Trophoblast cell (in vitro differentiated cells and primary cell): ENCODE results near the gene SLC50A1.
A peak's percentile ranks its signal among the peaks of the same experiment; 100 is the strongest.

Experiments
- DNase-seq, 2 donors: peaks; one replicate each; pipeline ENCODE4 v3.0.0-alpha.2; 2016
- H2AFZ ChIP-seq: 2 replicates; pipeline ENCODE4 v1.6.1; 2013; ENCODE audit warnings: low read length, moderate library complexity, mild to moderate bottlenecking; ENCODE audit not compliant: insufficient read depth, poor library complexity
- H2AK5ac ChIP-seq: 2 replicates; pipeline ENCODE4 v1.6.1; 2013; ENCODE audit warnings: mild to moderate bottlenecking, low read length
- H2BK120ac ChIP-seq: 2 replicates; pipeline ENCODE4 v1.6.1; 2013; ENCODE audit warnings: low read length, mild to moderate bottlenecking, moderate library complexity; ENCODE audit not compliant: insufficient read depth, poor library complexity
- H2BK12ac ChIP-seq: 2 replicates; pipeline ENCODE4 v1.6.1; 2013; ENCODE audit warnings: mild to moderate bottlenecking, low read length, moderate library complexity
- H2BK5ac ChIP-seq: 2 replicates; pipeline ENCODE4 v1.6.1; 2013; ENCODE audit warnings: low read length, low read depth, moderate library complexity, mild to moderate bottlenecking; ENCODE audit not compliant: poor library complexity
- H3K14ac ChIP-seq: 2 replicates; pipeline ENCODE4 v1.6.1; 2013; ENCODE audit warnings: mild to moderate bottlenecking, low read length
- H3K18ac ChIP-seq: 2 replicates; pipeline ENCODE4 v1.6.1; 2013; ENCODE audit warnings: mild to moderate bottlenecking, low read length
- H3K23ac ChIP-seq: 2 replicates; pipeline ENCODE4 v1.6.1; 2013; ENCODE audit warnings: low read length
- H3K27ac ChIP-seq: 2 replicates; pipeline ENCODE4 v1.5.1; 2013; ENCODE audit warnings: low read depth, mild to moderate bottlenecking, inconsistent platforms, low read length, moderate library complexity
- H3K27me3 ChIP-seq: 2 replicates; pipeline ENCODE4 v1.6.1; 2013; ENCODE audit warnings: inconsistent platforms, mild to moderate bottlenecking, low read length, moderate library complexity; ENCODE audit not compliant: insufficient read depth
- H3K36me3 ChIP-seq, 2 experiments: 1 replicate in 1 of 2; 2 replicates in 1 of 2; pipeline ENCODE4 v1.6.1; 2013; ENCODE audit warnings: low read length in 2 of 2, mild to moderate bottlenecking in 2 of 2, moderate library complexity in 1 of 2; ENCODE audit not compliant: insufficient read depth in 2 of 2, control insufficient read depth in 1 of 2
- H3K4ac ChIP-seq: 2 replicates; pipeline ENCODE4 v1.6.1; 2013; ENCODE audit warnings: low read depth, mild to moderate bottlenecking, low read length, moderate library complexity
- H3K4me1 ChIP-seq, 2 experiments: 1 replicate in 1 of 2; 2 replicates in 1 of 2; pipeline ENCODE4 v1.6.1; 2013; ENCODE audit warnings: low read length in 2 of 2, mild to moderate bottlenecking in 2 of 2, moderate library complexity in 1 of 2; ENCODE audit not compliant: insufficient read depth in 2 of 2, control insufficient read depth in 1 of 2
- H3K4me2 ChIP-seq: 2 replicates; pipeline ENCODE4 v1.6.1; 2013; ENCODE audit warnings: inconsistent platforms, mild to moderate bottlenecking, low read length, moderate library complexity
- H3K4me3 ChIP-seq: 2 replicates; pipeline ENCODE4 v1.5.1; 2013; ENCODE audit warnings: mild to moderate bottlenecking, low read depth, low read length, inconsistent platforms
- H3K79me1 ChIP-seq: one replicate; pipeline ENCODE4 v1.6.1; 2013; ENCODE audit warnings: low read length
- H3K79me2 ChIP-seq: 2 replicates; pipeline ENCODE4 v1.6.1; 2013; ENCODE audit warnings: low read length, mild to moderate bottlenecking; ENCODE audit not compliant: control insufficient read depth, insufficient read depth, poor library complexity
- H3K9ac ChIP-seq: 2 replicates; pipeline ENCODE4 v1.6.1; 2013; ENCODE audit warnings: mild to moderate bottlenecking, low read length
- H3K9me3 ChIP-seq: 2 replicates; pipeline ENCODE4 v1.6.1; 2013; ENCODE audit warnings: low read depth, mild to moderate bottlenecking, control low read depth, inconsistent platforms, low read length; ENCODE audit not compliant: insufficient read depth
- H4K12ac ChIP-seq: 2 replicates; pipeline ENCODE4 v1.6.1; 2013; ENCODE audit warnings: low read depth, mild to moderate bottlenecking, low read length, moderate library complexity
- H4K8ac ChIP-seq: 2 replicates; pipeline ENCODE4 v1.6.1; 2013; ENCODE audit warnings: low read depth, mild to moderate bottlenecking, low read length, moderate library complexity
- H4K91ac ChIP-seq: one replicate; pipeline ENCODE4 v1.6.1; 2013; ENCODE audit warnings: low read depth, mild to moderate bottlenecking, low read length, moderate library complexity
- WGBS: extraction: QIAGEN DNeasy Blood & Tissue Kit; methylation state at CpG from one replicate; pipeline ENCODE4 v1.1.7; 2013; ENCODE audit warnings: missing lambda C conversion rate; ENCODE audit not compliant: insufficient read length, insufficient coverage; ENCODE audit errors: extremely low coverage; 5-methylcytosine and 5-hydroxymethylcytosine counted together

SLC50A1 gene

GRCh38 chr1:155169541-155169940 lies 33.9 kb downstream of the SLC50A1 start:
- H2AK5ac ChIP-seq = no peak overlapping the region
- H3K36me3 ChIP-seq = peaks cover 8 to 14% of the 10 kb centered on the region in 2 experiments
- no peaks in the 10 kb centered on the region for H3K27me3 ChIP-seq
- no peak overlapping the region for H4K12ac ChIP-seq
- no peak overlapping the region for H3K9ac ChIP-seq
- no peak overlapping the region for H2BK12ac ChIP-seq
- no peak overlapping the region for H2BK5ac ChIP-seq
- no peak overlapping the region for H3K23ac ChIP-seq
- H3K9me3 ChIP-seq = no peaks in the 10 kb centered on the region
- no peak overlapping the region for H4K8ac ChIP-seq
- H3K4me2 ChIP-seq = no peak overlapping the region
- H4K91ac ChIP-seq = no peak overlapping the region
- H3K79me1 ChIP-seq = peaks cover 5% of the 10 kb centered on the region
- WGBS = no CpG with 5 or more reads among the region's 5 CpGs
- H2AFZ ChIP-seq = no peak overlapping the region
- DNase-seq = no peak
- no peak overlapping the region for H2BK120ac ChIP-seq
- no peak overlapping the region for H3K4me3 ChIP-seq
- peaks cover 7 to 22% of the 10 kb centered on the region in 2 experiments for H3K4me1 ChIP-seq
- peaks cover 5% of the 10 kb centered on the region for H3K79me2 ChIP-seq
- no peak overlapping the region for H3K14ac ChIP-seq
- no peak overlapping the region for H3K27ac ChIP-seq
- H3K18ac ChIP-seq = no peak overlapping the region
- H3K4ac ChIP-seq = no peak overlapping the region

GRCh38 chr1:155170101-155170785 lies 34.6 kb downstream of the SLC50A1 start:
- Histone ChIP-seq H3K79me2 (peaks cover 5% of the 10 kb centered on the region), H3K79me1 (peaks cover 5% of the 10 kb centered on the region), H3K18ac (no peak overlapping the region), H2BK120ac (no peak overlapping the region), H3K9me3 (no peaks in the 10 kb centered on the region), H3K4me1 (peaks cover 7 to 22% of the 10 kb centered on the region in 2 experiments), H2BK5ac (no peak overlapping the region), H3K23ac (no peak overlapping the region), H2AFZ (no peak overlapping the region), H3K4me3 (no peak overlapping the region), H3K4me2 (no peak overlapping the region), H3K36me3 (peaks cover 8 to 14% of the 10 kb centered on the region in 2 experiments), H3K9ac (no peak overlapping the region), H2AK5ac (no peak overlapping the region), H3K14ac (no peak overlapping the region), H4K12ac (no peak overlapping the region), H4K8ac (no peak overlapping the region), H2BK12ac (no peak overlapping the region), H3K27ac (no peak overlapping the region), H3K4ac (no peak overlapping the region), H3K27me3 (no peaks in the 10 kb centered on the region), H4K91ac (no peak overlapping the region)
- no peak for DNase-seq
- WGBS = no CpG with 5 or more reads among the region's 2 CpGs

- Histone ChIP-seq H3K23ac (no peak overlapping the region), H2AFZ (no peak overlapping the region), H3K79me2 (peaks cover 5% of the 10 kb centered on the region), H3K27me3 (no peaks in the 10 kb centered on the region), H3K9me3 (no peaks in the 10 kb centered on the region), H3K4me1 (peaks cover 7 to 22% of the 10 kb centered on the region in 2 experiments), H3K79me1 (peaks cover 5% of the 10 kb centered on the region), H3K4me2 (no peak overlapping the region), H3K18ac (no peak overlapping the region), H3K27ac (no peak overlapping the region), H3K36me3 (peaks cover 8 to 14% of the 10 kb centered on the region in 2 experiments), H2BK5ac (no peak overlapping the region), H2AK5ac (no peak overlapping the region), H3K4ac (no peak overlapping the region), H4K8ac (no peak overlapping the region), H4K91ac (no peak overlapping the region), H2BK12ac (no peak overlapping the region), H3K14ac (no peak overlapping the region), H4K12ac (no peak overlapping the region), H3K9ac (no peak overlapping the region), H3K4me3 (no peak overlapping the region), H2BK120ac (no peak overlapping the region)
- DNase-seq = no peak
- WGBS = no CpG with 5 or more reads among the region's 7 CpGs
These were observed 35.2 kb downstream of the SLC50A1 start for GRCh38 chr1:155170806-155171205.

- peak overlapping the region; percentile 59 for H3K4ac ChIP-seq
- peak overlapping the region; percentile 92 for H3K9ac ChIP-seq
- peaks cover 8 to 19% of the 10 kb centered on the region in 2 experiments for H3K4me1 ChIP-seq
- H2AFZ ChIP-seq = peak overlapping the region; percentile 56
- H3K79me1 ChIP-seq = peaks cover 5% of the 10 kb centered on the region
- H2BK12ac ChIP-seq = no peak overlapping the region
- peak overlapping the region; percentile 72 for H4K91ac ChIP-seq
- peak overlapping the region; percentile 30 for H3K18ac ChIP-seq
- no peaks in the 10 kb centered on the region for H3K9me3 ChIP-seq
- H2BK120ac ChIP-seq = peak overlapping the region; percentile 20
- no peak for DNase-seq
- no CpG with 5 or more reads among the region's 8 CpGs for WGBS
- H3K23ac ChIP-seq = no peak overlapping the region
- H4K12ac ChIP-seq = peak overlapping the region; percentile 51
- H3K27me3 ChIP-seq = no peaks in the 10 kb centered on the region
- H3K4me2 ChIP-seq = peak overlapping the region; percentile 67
- H4K8ac ChIP-seq = peak overlapping the region; percentile 75
- H2BK5ac ChIP-seq = no peak overlapping the region
- H3K36me3 ChIP-seq = peaks cover 8 to 14% of the 10 kb centered on the region in 2 experiments
- peak overlapping the region; percentile 47 for H3K14ac ChIP-seq
- H3K27ac ChIP-seq = peak overlapping the region; percentile 52
- H3K4me3 ChIP-seq = peak overlapping the region; percentile 87
- no peak overlapping the region for H2AK5ac ChIP-seq
- peaks cover 5% of the 10 kb centered on the region for H3K79me2 ChIP-seq
These were observed 36.4 kb downstream of the SLC50A1 start for GRCh38 chr1:155171836-155172731.
